HepG2 (cell line): Measurements from ENCODE around the gene COL26A1.

Experiments
- TCF7L2 ChIP-seq: IDR thresholded peaks from 2 replicates; pipeline ENCODE4 v1.6.1; 2011; ENCODE audit warnings: mild to moderate bottlenecking, low read depth, low read length, moderate library complexity
- TF ChIP-seq, protein P1 (sequence below): sonication (generic); formaldehyde crosslinking; IDR thresholded peaks from 2 replicates; pipeline ENCODE4 v1.5.0; 2020; ENCODE audit warnings: mild to moderate bottlenecking, missing genetic modification reagents, moderate library complexity

DNA sequence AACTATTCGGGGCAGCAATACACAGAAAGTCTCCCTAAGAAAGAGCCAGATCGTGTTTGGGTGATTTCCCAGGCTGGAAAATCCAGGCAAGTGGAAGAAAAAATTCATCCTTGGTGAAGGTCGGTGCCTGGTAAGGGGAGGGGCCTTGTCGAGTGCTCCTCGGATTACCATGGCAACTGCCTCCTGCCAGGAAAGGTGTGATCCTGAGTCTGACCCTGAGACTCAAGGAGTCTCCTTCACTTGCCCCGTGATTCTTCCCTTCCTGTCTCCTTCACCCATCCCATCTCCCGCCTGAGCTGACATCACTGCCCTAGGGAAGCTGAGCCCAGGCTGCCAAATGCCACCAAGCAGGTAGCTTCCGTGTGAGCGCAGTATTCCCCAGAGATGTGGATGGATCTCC lies 154.2 kb downstream of the COL26A1 start:
- TF ChIP-seq, protein P1, sequence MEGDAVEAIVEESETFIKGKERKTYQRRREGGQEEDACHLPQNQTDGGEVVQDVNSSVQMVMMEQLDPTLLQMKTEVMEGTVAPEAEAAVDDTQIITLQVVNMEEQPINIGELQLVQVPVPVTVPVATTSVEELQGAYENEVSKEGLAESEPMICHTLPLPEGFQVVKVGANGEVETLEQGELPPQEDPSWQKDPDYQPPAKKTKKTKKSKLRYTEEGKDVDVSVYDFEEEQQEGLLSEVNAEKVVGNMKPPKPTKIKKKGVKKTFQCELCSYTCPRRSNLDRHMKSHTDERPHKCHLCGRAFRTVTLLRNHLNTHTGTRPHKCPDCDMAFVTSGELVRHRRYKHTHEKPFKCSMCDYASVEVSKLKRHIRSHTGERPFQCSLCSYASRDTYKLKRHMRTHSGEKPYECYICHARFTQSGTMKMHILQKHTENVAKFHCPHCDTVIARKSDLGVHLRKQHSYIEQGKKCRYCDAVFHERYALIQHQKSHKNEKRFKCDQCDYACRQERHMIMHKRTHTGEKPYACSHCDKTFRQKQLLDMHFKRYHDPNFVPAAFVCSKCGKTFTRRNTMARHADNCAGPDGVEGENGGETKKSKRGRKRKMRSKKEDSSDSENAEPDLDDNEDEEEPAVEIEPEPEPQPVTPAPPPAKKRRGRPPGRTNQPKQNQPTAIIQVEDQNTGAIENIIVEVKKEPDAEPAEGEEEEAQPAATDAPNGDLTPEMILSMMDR, result no peak
- TF ChIP-seq TCF7L2, result no peak
